GDM1 (cell line): ENCODE measurements around the gene SCYGR3.
"Not testable (repeated sequence)": the region's sequence is repeated elsewhere in the genome, so short reads cannot be mapped to it uniquely, and the experiment has no call there.

ENCODE experiments used
- DNase-seq: peaks from one replicate; lab custom pipeline; 2025; lab: John Stamatoyannopoulos, UW

Gene SCYGR3

GRCh38 chr2:227613272-227613660 is 1.4 kb downstream of the SCYGR3 start:
- DNase-seq: no peak

- no peak for DNase-seq
These were observed 1.9 kb downstream of the SCYGR3 start for GRCh38 chr2:227612546-227613271.

DNA sequence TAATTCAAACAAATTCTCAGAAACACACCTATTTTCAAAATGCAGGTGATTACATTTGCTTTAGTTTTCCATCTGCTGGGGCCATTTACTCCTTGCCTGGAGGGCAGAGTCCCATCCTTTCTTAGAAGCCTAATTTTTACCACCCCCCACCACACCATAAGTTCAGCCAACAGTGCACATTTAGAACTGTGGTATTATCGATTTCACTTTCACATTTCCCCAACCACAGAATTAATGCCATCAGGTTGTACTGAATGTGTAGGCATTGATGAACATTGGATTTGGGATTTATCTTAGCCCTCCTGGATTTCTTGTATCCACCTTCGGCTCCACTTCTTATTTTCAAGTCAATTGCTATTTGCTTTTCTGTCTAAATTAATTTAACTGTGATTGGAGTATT is 4.5 kb downstream of the SCYGR3 start:
- no peak for DNase-seq

DNA sequence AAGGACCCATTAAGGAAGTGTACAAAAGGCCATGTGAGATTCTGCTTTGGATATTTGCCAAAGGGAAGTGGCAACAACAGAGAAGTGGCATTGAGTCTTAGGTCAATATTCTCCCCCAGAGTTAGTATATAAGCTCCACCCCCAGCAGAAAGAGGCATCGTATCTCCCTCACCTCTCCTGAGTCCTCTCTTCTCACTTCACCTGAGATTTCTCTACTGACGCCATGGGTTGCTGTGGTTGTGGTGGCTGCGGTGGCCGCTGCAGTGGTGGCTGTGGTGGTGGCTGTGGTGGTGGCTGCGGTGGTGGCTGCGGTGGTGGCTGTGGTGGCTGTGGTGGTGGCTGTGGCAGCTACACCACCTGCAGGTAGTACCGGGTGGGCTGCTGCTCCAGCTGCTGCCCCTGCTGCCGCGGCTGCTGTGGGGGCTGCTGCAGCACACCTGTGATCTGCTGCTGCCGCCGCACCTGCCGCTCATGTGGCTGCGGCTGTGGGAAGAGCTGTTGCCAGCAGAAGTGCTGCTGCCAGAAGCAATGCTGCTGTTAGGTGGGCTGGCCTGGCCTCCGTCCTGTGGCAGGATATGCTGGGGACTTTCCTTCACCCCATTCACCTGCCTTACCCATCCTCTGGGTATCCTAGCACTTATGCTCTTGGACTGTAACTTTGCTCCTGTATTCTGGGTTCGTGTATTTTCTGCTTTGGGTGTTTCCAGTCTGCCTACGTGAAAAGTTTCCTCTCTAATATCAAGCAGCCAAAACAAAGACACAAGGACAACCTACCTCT is 5.9 kb downstream of the SCYGR3 start:
- DNase-seq: peak; percentile 44

- DNase-seq: no peak
These were observed 6.7 kb downstream of the SCYGR3 start for GRCh38 chr2:227607941-227608340.

DNA sequence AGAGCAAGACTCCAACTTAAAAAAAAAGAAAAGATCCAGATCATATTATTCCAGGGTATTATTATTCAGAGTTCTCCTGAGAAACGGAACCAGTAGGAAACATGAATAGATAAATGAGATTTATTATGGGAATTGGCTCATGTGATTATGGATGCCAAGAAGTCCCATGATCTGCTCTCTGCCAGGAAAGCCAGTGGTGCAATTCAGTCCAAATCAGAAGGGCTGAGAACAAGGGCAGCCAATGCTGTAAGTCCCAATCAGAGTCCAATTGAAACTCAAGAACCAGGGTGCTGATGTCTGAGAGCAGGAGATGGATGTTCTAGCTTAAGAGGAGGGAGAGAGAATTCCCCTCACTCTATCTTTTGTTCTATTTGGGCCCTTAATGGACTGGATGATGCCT is 8.2 kb downstream of the SCYGR3 start:
- no peak for DNase-seq

DNA sequence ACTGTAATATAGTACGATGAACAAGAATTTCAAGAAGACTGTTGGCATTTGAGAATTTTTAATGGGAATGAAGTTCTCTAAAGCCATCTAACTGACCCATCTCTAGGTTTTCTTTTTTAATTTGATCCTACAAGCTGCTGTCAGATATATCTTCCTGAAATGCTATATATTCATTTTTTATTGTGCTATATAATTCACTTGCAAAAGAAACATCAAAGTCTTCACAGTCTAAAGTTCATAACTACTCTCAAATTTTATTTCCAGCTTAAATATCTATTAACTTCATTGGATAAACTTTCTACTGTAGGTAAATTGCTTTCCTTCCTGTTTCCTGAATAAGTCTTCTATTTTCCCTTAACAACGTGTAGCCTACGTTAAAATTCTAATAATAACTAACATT is 12.3 kb downstream of the SCYGR3 start:
- DNase-seq: no peak

DNA sequence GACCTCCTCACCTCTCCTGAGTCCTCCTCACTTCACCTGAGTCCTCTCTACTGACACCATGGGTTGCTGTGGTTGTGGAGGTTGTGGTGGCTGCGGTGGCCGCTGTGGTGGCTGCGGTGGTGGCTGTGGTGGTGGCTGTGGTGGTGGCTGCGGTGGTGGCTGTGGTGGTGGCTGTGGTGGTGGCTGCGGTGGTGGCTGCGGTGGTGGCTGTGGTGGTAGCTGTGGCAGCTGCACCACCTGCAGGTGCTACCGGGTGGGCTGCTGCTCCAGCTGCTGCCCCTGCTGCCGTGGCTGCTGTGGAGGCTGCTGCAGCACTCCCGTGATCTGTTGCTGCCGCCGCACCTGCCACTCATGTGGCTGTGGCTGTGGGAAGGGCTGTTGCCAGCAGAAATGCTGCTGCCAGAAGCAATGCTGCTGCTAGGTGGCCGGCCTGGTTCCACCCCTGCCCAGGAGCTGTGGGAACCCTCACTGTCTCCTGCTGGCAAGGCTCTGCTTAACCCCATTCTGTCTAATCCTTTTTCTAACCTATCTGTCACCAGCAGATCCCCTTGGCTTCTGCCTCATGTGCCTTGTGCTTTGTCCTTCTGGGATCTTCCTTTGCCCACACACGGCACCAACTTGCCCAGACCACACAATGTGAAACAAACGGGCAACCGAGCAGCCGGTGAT is 15.7 kb downstream of the SCYGR3 start, which contains the start of gene SCYGR2:
Gene SCYGR2, plus strand, starts transcription at position 59 of the 669 bp plus-strand sequence. Its CDS starts 0 bp downstream, at position 59.
- not testable (repeated sequence) for DNase-seq

DNA sequence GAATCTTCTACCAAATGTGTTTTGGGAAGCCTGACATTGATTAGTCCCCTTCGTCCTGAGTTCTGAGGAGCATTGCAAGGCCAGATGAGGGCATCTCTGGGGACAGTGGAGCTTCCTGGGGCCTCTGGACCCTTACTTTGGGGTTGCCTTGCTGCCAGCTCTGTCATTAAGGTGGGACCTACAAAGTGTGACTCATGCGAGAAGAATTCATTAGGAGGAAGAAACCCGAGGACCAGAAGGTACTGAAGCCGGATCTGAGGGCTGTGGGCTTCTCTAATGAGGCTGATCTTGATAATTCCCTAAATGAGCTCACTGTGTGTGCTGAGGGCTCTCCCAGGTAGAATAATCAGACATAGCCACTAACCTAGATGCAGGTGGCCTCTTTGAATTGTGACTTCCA is 16.6 kb downstream of the SCYGR3 start:
- DNase-seq: no peak

DNA sequence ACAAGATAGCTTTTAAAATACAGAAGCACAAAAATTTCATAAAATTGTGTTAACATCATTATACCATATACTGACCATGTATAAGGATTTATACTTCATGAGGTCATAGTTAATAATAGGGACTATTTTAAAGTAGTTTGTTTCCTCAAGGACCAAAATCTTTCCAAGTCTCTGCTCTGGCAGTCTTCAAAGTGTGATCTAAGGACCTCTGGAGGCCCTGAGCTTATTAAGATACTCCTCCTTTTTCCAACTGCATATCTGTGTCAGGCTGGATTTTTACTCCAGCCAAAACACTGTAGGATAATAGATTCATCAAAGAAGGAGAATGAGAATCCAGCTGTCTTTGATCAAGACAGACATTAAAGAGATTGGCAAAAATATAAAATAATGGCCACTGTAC is 17.6 kb downstream of the SCYGR3 start:
- no peak for DNase-seq

DNA sequence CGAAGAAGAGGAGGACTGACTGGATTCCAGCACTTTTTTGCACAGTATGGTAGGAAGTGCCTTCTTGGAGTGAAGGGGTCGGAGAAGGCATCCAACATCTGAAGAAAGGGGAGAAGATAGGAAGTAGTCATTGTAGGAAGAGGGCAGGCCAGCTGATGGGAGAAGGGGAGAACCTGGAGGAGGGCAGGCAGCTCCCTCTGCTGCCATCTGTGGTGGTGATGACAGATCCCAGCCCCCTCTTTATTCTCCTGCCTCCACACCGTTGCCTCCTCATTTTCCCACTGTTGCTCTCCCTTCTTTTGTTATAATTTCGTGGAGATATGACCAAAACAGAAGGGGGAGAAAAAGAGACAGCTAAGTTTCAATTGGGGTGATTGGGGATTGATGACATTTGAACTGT is 18.8 kb downstream of the SCYGR3 start:
- no peak for DNase-seq

- no peak for DNase-seq
These were observed 21.8 kb downstream of the SCYGR3 start for GRCh38 chr2:227592694-227593387.

GRCh38 chr2:227582369-227582768 is 32.3 kb downstream of the SCYGR3 start:
- DNase-seq: no peak

DNA sequence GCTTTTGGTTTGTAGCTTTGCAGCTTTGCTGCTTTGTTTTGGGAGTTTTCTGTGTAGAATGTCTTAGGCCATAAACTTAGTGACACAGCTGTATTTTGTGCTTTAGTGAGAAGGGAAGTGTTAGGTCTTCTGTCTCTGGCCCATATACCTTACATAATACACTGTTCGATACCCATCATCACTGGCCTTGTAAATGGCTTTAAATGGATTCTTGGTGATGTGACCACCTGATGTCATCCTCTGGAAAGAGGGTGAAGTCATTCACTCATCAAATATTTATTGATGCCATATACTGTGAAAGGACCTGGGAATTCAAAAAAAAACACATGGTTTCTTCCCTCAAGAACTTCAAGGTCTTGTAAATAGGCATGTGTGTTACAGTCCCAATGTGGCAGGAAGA is 34.8 kb downstream of the SCYGR3 start:
- no peak for DNase-seq

DNA sequence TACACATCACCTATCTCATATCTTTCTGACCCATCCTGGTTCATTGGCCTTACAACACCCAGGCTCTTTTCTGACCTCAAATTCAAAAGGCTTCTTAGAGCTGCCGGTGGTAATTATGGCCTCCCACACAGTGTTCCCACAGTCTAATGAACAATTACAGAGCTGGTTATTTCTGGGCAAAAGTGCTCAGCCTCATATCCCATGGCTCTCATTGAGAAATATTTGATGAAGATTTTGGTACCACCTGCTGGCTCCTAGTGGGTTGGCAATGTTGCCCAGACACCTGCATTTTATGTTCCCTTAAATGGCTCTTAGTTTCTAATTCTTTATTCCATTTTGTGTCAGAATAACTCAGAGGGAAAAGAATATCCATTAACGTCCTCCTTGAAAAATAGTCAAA is 36.0 kb downstream of the SCYGR3 start:
- DNase-seq: no peak

DNA sequence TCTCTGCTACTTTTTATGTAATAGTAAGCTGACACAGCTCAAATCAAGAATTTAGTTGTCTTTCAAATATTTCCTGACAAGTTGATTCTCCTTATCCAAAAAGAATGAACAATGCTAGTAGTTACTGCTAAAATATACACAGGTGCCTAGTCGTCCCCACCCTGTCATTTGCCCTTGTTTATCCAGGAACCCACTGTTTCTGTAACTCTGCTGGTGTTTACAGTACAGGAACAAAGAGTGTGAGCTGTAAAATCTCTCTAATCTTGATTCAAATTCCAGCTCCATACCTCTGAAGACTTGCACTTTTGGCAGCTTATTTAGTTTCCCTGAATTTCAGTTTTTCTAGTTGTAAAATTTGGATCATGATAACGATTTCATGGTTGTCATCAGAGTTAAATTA is 37.1 kb downstream of the SCYGR3 start:
- no peak for DNase-seq

DNA sequence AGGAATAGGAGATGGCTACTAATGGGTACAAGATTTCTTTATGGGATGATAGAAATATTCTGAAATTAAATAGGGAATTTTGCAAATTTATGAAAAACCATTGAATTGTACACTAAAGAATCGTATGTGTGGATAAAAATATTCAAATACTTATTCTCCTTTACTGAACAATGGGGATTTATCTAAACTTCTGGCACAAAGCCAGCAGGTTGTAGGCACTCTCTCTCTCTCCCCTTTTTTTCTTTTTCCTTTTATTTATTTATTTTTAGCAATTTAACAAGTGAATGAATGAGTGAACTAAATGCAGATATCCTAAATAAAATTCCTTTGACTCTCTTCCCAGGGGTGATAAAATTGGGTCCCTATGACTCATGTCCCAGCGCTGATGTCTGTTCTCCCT is 37.8 kb downstream of the SCYGR3 start:
- no peak for DNase-seq

- no peak for DNase-seq
These were observed 38.5 kb downstream of the SCYGR3 start for GRCh38 chr2:227576110-227576509.

GRCh38 chr2:227570615-227571014 is 44.0 kb downstream of the SCYGR3 start:
- DNase-seq: no peak

- DNase-seq: no peak
These were observed 45.8 kb downstream of the SCYGR3 start for GRCh38 chr2:227568852-227569169.

GRCh38 chr2:227566012-227566411 is 48.6 kb downstream of the SCYGR3 start:
- no peak for DNase-seq

GRCh38 chr2:227565080-227565479 is 49.6 kb downstream of the SCYGR3 start:
- DNase-seq: no peak
